NCI-H345 treated with DMSO at 0.1 percent for 48 hours (cell line): ENCODE data around the gene CTTN.

Source experiments
- DNase-seq: peaks from one replicate; lab custom pipeline; 2025; ENCODE audit not compliant: unreplicated experiment; lab: John Stamatoyannopoulos, UW

CTTN gene

GRCh38 chr11:70427436-70427835, 29.1 kb downstream of the CTTN start:
- DNase-seq, result no peak

GRCh38 chr11:70428701-70429427, 30.5 kb downstream of the CTTN start:
- no peak for DNase-seq

GRCh38 chr11:70429428-70429705, 31.0 kb downstream of the CTTN start:
- DNase-seq, result no peak

GRCh38 chr11:70429724-70430521, 31.6 kb downstream of the CTTN start:
- no peak for DNase-seq

- no peak for DNase-seq
These were observed 32.6 kb downstream of the CTTN start for GRCh38 chr11:70430671-70431574.

GRCh38 chr11:70431611-70432010, 33.3 kb downstream of the CTTN start:
- no peak for DNase-seq

GRCh38 chr11:70432065-70432464, 33.7 kb downstream of the CTTN start:
- DNase-seq, result no peak

- DNase-seq, result no peak
These were observed 34.3 kb downstream of the CTTN start for GRCh38 chr11:70432580-70432979.

- no peak for DNase-seq
These were observed 34.7 kb downstream of the CTTN start for GRCh38 chr11:70433038-70433437.

- DNase-seq, result no peak
These were observed 35.2 kb downstream of the CTTN start for GRCh38 chr11:70433526-70433925.

- no peak for DNase-seq
These were observed 35.9 kb downstream of the CTTN start for GRCh38 chr11:70433966-70434812.

GRCh38 chr11:70434813-70435278, 36.5 kb downstream of the CTTN start:
- DNase-seq, result no peak

GRCh38 chr11:70435361-70435760, 37.0 kb downstream of the CTTN start:
- DNase-seq, result no peak

- no peak for DNase-seq
These were observed 37.6 kb downstream of the CTTN start for GRCh38 chr11:70435765-70436500.

- no peak for DNase-seq
These were observed 38.2 kb downstream of the CTTN start for GRCh38 chr11:70436501-70436860.

- DNase-seq, result no peak
These were observed 38.9 kb downstream of the CTTN start for GRCh38 chr11:70437111-70437784.

- DNase-seq, result no peak
These were observed 41.9 kb downstream of the CTTN start for GRCh38 chr11:70440206-70440605.

GRCh38 chr11:70443773-70444030, 45.4 kb downstream of the CTTN start:
- no peak for DNase-seq

GRCh38 chr11:70445091-70445490, 46.8 kb downstream of the CTTN start:
- DNase-seq, result no peak

- no peak for DNase-seq
These were observed 47.3 kb downstream of the CTTN start for GRCh38 chr11:70445605-70446004.
